Astrocyte of the spinal cord (primary cell): ENCODE data around the gene ME3.

Source experiments
- DNase-seq: peaks from one replicate; pipeline ENCODE4 v3.0.0; 2011; ENCODE audit warnings: low read depth, low spot score
- H3K4me3 ChIP-seq: 2 replicates; pipeline ENCODE4 v1.5.1; 2011; ENCODE audit warnings: low read depth, mild to moderate bottlenecking, low read length, moderate library complexity
- in situ Hi-C: cut with HindIII; loops from 2 replicates; pipeline ENCODE4 v1.10.0; 2017; ENCODE audit warnings: low sequenced_read_pairs
- TF ChIP-seq, protein P1 (sequence below): IDR thresholded peaks from 2 replicates; pipeline ENCODE4 v1.5.1; 2012; ENCODE audit warnings: low read depth, mild to moderate bottlenecking, low read length, inconsistent platforms

ME3 gene

DNA sequence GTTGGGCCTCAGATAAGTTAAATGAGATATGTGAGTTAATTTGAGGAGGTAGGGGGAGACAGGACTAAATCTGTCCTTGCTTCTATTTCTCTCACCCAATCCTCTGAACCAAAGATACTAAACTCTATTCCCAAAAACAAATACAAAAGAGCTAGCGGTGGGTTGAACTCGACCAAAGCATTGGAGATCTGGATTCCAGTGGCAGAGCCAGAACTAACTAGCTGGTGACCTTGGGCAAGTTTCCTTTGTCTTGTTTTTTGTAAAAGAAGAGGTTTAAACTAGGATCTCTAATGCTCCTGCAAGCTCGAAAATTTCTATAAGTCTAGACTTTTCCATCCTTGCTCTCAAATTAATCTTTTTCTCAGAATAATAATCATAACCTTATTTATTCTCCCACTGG is 1.5 kb downstream of the ME3 start:
- peak overlapping the region; percentile 64 for H3K4me3 ChIP-seq
- DNase-seq = no peak
- TF ChIP-seq, protein P1, sequence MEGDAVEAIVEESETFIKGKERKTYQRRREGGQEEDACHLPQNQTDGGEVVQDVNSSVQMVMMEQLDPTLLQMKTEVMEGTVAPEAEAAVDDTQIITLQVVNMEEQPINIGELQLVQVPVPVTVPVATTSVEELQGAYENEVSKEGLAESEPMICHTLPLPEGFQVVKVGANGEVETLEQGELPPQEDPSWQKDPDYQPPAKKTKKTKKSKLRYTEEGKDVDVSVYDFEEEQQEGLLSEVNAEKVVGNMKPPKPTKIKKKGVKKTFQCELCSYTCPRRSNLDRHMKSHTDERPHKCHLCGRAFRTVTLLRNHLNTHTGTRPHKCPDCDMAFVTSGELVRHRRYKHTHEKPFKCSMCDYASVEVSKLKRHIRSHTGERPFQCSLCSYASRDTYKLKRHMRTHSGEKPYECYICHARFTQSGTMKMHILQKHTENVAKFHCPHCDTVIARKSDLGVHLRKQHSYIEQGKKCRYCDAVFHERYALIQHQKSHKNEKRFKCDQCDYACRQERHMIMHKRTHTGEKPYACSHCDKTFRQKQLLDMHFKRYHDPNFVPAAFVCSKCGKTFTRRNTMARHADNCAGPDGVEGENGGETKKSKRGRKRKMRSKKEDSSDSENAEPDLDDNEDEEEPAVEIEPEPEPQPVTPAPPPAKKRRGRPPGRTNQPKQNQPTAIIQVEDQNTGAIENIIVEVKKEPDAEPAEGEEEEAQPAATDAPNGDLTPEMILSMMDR = no peak
- in situ Hi-C loops = no loop called here

DNA sequence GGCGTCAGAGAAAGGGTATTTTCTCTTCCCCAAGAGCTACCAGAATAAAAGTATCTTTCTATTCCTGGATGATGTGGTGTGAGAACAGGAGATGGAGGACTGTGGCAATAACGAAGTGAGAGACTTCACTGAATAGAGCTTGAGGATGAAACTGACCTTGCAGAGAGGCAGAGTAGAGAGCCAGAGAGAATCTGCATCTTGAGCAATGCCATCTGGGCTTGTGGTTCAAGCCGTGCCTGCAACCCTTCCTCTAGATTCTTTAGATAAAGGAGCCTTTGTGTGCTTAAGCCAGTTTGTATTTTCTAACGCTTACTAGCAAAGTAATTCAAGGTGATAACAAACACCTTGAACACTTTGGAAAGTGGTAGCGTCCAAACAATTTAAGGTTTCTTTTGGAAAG is 2.2 kb downstream of the ME3 start:
- DNase-seq = no peak
- H3K4me3 ChIP-seq = no peak overlapping the region

DNA sequence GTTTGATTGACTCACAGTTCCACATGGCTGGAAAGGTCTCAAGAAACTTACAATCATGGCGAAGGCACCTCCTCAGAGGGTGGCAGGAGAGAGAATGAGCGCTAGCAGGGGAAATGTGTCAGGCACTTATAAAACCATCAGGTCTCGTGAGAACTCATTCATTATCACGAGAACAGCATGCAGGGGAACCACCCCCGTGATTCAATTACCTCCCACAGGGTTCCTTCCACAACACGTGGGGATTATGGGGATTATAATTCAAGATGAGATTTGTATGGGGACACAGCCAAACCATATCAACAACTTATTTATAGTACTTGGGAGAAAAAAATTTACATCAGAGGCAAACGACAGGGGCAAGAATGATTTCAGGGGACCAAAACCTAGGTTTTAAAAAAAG is 3.0 kb downstream of the ME3 start:
- DNase-seq = no peak
- in situ Hi-C loops = no loop called here
- H3K4me3 ChIP-seq = no peak overlapping the region
- TF ChIP-seq, protein P1 = no peak

More for the DNA sequence above, 2.2 kb downstream of the ME3 start:
- in situ Hi-C loops = no loop called here
- TF ChIP-seq, protein P1 = no peak

DNA sequence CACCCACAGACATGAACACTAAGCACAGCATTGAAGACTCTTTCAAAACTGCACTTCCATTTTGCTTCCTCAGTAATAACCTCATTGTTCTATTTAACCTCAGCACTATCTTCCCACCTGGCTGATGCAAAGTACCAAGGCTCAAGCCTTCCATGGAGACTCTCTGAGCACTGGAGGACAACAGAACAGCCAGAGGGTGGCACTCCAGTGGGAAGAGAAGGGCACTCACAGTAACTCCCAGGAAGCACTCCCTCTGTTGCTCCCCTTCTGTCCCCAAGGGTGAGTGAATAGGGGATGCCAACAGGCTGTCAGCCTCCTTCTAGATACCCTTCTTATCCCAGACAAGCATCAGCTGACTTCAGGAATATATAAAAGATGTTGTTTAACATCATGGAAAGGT is 3.5 kb downstream of the ME3 start:
- TF ChIP-seq, protein P1 = no peak
- in situ Hi-C loops = no loop called here
- no peak overlapping the region for H3K4me3 ChIP-seq
- no peak for DNase-seq

DNA sequence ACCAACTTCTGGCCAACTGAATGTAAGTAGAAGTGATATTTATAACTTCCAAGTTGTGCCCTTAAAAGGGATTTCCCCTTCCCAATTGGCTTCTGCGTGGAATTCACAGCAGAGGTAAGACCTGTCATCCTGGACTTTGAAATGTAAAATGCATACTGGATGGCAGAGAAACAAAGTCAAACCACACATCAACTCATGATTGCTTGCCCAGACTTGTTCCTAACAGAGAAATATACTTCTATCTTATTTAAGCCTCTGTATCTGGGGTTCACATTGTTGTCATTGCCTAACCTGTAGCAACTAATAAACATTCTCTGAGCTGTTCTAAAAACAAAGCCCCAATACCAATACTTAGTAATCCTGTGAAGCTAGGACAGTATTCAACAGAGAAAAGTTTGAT is 6.2 kb downstream of the ME3 start:
- TF ChIP-seq, protein P1 = no peak
- DNase-seq = no peak
- H3K4me3 ChIP-seq = no peak overlapping the region
- in situ Hi-C loops = no loop called here

DNA sequence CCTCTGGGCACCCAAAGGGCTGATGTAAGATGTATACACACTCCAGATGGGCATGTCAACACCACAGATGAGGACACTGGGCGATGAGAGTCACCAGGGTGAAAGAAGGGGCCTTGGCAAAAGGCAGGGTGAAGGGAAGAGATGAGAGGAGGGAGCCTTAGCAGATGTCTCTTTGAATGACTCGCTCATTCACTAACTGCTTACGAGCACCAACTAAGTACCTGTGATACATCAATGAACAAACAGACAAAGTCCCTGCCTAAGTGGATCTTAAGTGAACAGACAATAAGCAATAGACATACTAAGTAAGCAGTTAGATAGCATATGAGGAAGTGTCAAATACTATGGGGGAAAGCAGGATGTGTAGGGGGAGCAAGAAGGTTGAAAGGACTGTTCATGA is 7.5 kb downstream of the ME3 start:
- in situ Hi-C loops = no loop called here
- TF ChIP-seq, protein P1 = no peak
- H3K4me3 ChIP-seq = no peak overlapping the region
- DNase-seq = no peak

DNA sequence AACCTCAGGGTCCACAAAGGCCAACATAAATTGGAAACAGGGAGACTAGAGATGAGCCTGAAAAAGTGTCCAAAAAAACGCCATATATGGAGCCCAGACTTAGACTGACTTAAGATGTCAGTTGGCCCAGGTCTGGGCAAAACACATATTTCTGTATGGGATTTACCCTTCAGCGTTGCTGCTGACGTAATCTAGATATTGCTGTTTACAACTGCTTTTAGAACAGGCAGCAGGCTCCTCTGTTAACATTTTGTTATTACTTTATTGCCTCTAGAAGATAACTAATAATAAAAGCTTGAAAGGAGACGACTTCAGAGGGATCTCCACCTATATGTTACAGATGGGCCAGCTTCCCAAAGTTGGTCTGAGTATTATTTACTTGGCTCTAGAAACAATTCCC is 8.7 kb downstream of the ME3 start:
- H3K4me3 ChIP-seq = no peak overlapping the region
- TF ChIP-seq, protein P1 = no peak
- in situ Hi-C loops = no loop called here
- no peak for DNase-seq
